ENCODE data around the gene ACOXL. TPM values are rescaled to one million over a fixed set of nuclear protein-coding genes. Genes with fewer than 3 reads are reported as not detected.

ACOXL gene
- total and polyA plus RNA-seq, 10 of the 15 experiments (the other 5 are each of a cell fraction or from before 2014, with no cell fraction given): 0.05 to 1.3 (median 0.71) TPM

GRCh38 chr2:110842048-110842447 is 109.7 kb downstream of the ACOXL start:
- Histone ChIP-seq H3K4me3 (no peak overlapping the region), H3K9me3 (replicated peaks; ENCODE audit: control insufficient read depth, insufficient read depth, low read length) (no peaks in the 10 kb centered on the region), H4K20me1 (ENCODE audit: control insufficient read depth, insufficient read depth) (no peaks in the 10 kb centered on the region; the same call in 1 of the 2 replicates), H3K27ac (ENCODE audit: control insufficient read depth, insufficient read depth) (no peak overlapping the region), H3K79me2 (ENCODE audit: control insufficient read depth, insufficient read depth, low read length) (no peaks in the 10 kb centered on the region), H3K9ac (ENCODE audit: control insufficient read depth, insufficient read depth, low read length) (no peak overlapping the region), H3K27me3 (replicated peaks in 1 of 2; ENCODE audit: control insufficient read depth in 2 of 2, insufficient read depth in 2 of 2, low read length in 1 of 2) (no peaks in the 10 kb centered on the region; a peak in 1 of 4 replicates), H3K36me3 (ENCODE audit: control insufficient read depth in 2 of 2, insufficient read depth in 2 of 2, low read length in 1 of 2) (no peaks in the 10 kb centered on the region; a peak in 1 of 4 replicates), H3K4me2 (ENCODE audit: control insufficient read depth, insufficient read depth) (no peak overlapping the region), H3K4me1 (ENCODE audit: control insufficient read depth, insufficient read depth, low read length) (peaks cover 10% of the 10 kb centered on the region), H2AFZ (ENCODE audit: control insufficient read depth, low read depth, low read length) (no peak overlapping the region)
- intact Hi-C loops (cut with micrococcal nuclease; ENCODE audit: unreplicated experiment): no loop called here
- ATAC-seq (no peak), FAIRE-seq (no peak), DNase-seq (ENCODE audit: low read depth, low spot score) (no peak)
- ChIA-PET CTCF (interaction anchor here (0.9 to 5.7 kb wide), 3 partner anchors 11 to 30 kb away, joined by 3 to 32 read pairs (median 8); no protein-coding TSS in a partner anchor), SMC1A (ENCODE audit: uncharacterized antibody, unreplicated experiment) (interaction anchor here (1.1 to 1.9 kb wide), 2 partner anchors 9 to 30 kb away, joined by 3 to 6 read pairs; no protein-coding TSS in a partner anchor), POLR2A (interaction anchor here (0.8 kb wide), 1 partner anchor 28 kb away, joined by 3 read pairs; no protein-coding TSS in a partner anchor), RAD21 (ENCODE audit: unreplicated experiment) (no interaction called here)
- in situ Hi-C loops (cut with MboI): no loop called here
- no peak for TF ChIP-seq BMI1 (IDR thresholded peaks at IDR 0.05; ENCODE audit: borderline replicate concordance)
- BruUV-seq (replicated peaks): no TSS peak
- WGBS (ENCODE audit: insufficient coverage, insufficient replicate concordance, low lambda C conversion rate, missing lambda C conversion rate): 13% methylated on average over 3 of the region's 3 CpGs

DNA sequence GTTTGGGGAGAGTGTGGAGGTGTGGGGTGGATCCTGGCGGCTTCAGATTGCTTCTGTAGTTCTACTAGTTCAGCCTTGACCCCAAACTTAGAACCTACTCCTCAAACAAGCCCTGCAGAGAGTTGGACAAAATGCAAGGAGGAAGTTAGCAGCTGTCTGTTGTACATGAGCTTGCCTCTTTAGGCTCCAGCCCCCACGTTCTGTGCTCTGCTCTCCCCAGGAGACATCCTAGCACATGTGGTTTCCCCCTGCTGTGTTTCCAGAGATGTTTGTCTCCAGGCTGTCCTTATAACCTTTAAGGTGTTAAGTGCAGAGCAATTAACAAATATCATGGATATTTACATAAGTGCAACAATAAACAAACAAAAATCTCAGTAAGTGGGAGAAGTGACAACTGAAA is 111.1 kb downstream of the ACOXL start:
- ChIA-PET CTCF (interaction anchor here (5.7 kb wide), 1 partner anchor 31 kb away, joined by 32 read pairs; no protein-coding TSS in a partner anchor), POLR2A (no interaction called here), RAD21 (ENCODE audit: unreplicated experiment) (no interaction called here), SMC1A (ENCODE audit: uncharacterized antibody, unreplicated experiment) (interaction anchor here (1.0 kb wide), 1 partner anchor 10 kb away, joined by 4 read pairs; no protein-coding TSS in a partner anchor)
- DNase-seq (ENCODE audit: low read depth, low spot score) (no peak), ATAC-seq (no peak), FAIRE-seq (no peak)
- no peaks in the 10 kb centered on the region for H3K36me3 ChIP-seq (ENCODE audit: control insufficient read depth in 2 of 2, insufficient read depth in 2 of 2, low read length in 1 of 2)
- H3K9me3 ChIP-seq (replicated peaks; ENCODE audit: control insufficient read depth, insufficient read depth, low read length): no peaks in the 10 kb centered on the region
- H4K20me1 ChIP-seq (ENCODE audit: control insufficient read depth, insufficient read depth): no peaks in the 10 kb centered on the region; the same call in 1 of the 2 replicates
- H3K9ac ChIP-seq (ENCODE audit: control insufficient read depth, insufficient read depth, low read length): no peak overlapping the region
- no peak overlapping the region for H3K27ac ChIP-seq (ENCODE audit: control insufficient read depth, insufficient read depth)
- in situ Hi-C loops (cut with MboI): no loop called here
- no peak overlapping the region for H3K4me3 ChIP-seq
- H3K27me3 ChIP-seq (replicated peaks in 1 of 2; ENCODE audit: control insufficient read depth in 2 of 2, insufficient read depth in 2 of 2, low read length in 1 of 2): no peaks in the 10 kb centered on the region; a peak in 1 of 4 replicates
- no peak overlapping the region for H3K4me2 ChIP-seq (ENCODE audit: control insufficient read depth, insufficient read depth)
- intact Hi-C loops (cut with micrococcal nuclease; ENCODE audit: unreplicated experiment): no loop called here
- peaks cover 17% of the 10 kb centered on the region for H3K4me1 ChIP-seq (ENCODE audit: control insufficient read depth, insufficient read depth, low read length)
- TF ChIP-seq ZSCAN29 (IDR thresholded peaks at IDR 0.05) (no peak), E4F1 (IDR thresholded peaks at IDR 0.05; ENCODE audit: borderline replicate concordance, partially characterized antibody) (no peak)
- TF ChIP-seq, protein P1, sequence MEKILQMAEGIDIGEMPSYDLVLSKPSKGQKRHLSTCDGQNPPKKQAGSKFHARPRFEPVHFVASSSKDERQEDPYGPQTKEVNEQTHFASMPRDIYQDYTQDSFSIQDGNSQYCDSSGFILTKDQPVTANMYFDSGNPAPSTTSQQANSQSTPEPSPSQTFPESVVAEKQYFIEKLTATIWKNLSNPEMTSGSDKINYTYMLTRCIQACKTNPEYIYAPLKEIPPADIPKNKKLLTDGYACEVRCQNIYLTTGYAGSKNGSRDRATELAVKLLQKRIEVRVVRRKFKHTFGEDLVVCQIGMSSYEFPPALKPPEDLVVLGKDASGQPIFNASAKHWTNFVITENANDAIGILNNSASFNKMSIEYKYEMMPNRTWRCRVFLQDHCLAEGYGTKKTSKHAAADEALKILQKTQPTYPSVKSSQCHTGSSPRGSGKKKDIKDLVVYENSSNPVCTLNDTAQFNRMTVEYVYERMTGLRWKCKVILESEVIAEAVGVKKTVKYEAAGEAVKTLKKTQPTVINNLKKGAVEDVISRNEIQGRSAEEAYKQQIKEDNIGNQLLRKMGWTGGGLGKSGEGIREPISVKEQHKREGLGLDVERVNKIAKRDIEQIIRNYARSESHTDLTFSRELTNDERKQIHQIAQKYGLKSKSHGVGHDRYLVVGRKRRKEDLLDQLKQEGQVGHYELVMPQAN (conservative IDR thresholded peaks at IDR 0.05): no peak
- H3K79me2 ChIP-seq (ENCODE audit: control insufficient read depth, insufficient read depth, low read length): no peaks in the 10 kb centered on the region
- BruUV-seq (replicated peaks): no TSS peak
- 0% methylated on average over 2 of the region's 2 CpGs for WGBS (ENCODE audit: insufficient coverage, insufficient replicate concordance, low lambda C conversion rate, missing lambda C conversion rate)
- no peak overlapping the region for H2AFZ ChIP-seq (ENCODE audit: control insufficient read depth, low read depth, low read length)

All from GM12878 (cell line).